SK-N-SH treated with all-trans-retinoic acid at 6 μM for 48 hours (cell line): ENCODE measurements around the gene PKN2.

Experiments
- ATAC-seq: fragments of 200-7000 bp; cut with Tn5 transposase; 3 replicates; pipeline ENCODE4 v1.9.1; 2020; ENCODE audit warnings: mild to moderate bottlenecking, moderate library complexity
- ARNTL ChIP-seq: fragments of 450-650 bp; formaldehyde crosslinking; IDR thresholded peaks from 2 replicates; pipeline ENCODE4 v1.5.0; 2020; ENCODE audit warnings: low read depth, mild to moderate bottlenecking, moderate library complexity, borderline replicate concordance
- BACH2 ChIP-seq: fragments of 250-450 bp; sonication (Bioruptor Pico); IDR thresholded peaks from 2 replicates; pipeline ENCODE4 v1.9.0; 2021; ENCODE audit warnings: mild to moderate bottlenecking, borderline replicate concordance
- CSDC2 ChIP-seq: fragments of 250-450 bp; sonication (Bioruptor Pico); IDR thresholded peaks from 2 replicates; pipeline ENCODE4 v1.5.0; 2020; ENCODE audit warnings: mild to moderate bottlenecking, moderate library complexity
- ESRRG ChIP-seq: fragments of 250-450 bp; sonication (Bioruptor Pico); IDR thresholded peaks from 2 replicates; pipeline ENCODE4 v1.6.1; 2021; ENCODE audit warnings: mild to moderate bottlenecking
- GLIS3 ChIP-seq: fragments of 250-450 bp; sonication (Bioruptor Pico); IDR thresholded peaks from 2 replicates; pipeline ENCODE4 v1.5.0; 2020; ENCODE audit warnings: mild to moderate bottlenecking, moderate library complexity
- ISL1 ChIP-seq: fragments of 250-450 bp; sonication (Bioruptor Pico); IDR thresholded peaks from 2 replicates; pipeline ENCODE4 v2.1.2; 2022; ENCODE audit warnings: mild to moderate bottlenecking, moderate library complexity
- OSR1 ChIP-seq: fragments of 250-450 bp; sonication (Bioruptor Pico); IDR thresholded peaks from 2 replicates; pipeline ENCODE4 v1.8.0; 2022; ENCODE audit warnings: moderate library complexity, mild to moderate bottlenecking, inconsistent platforms
- PPARA ChIP-seq: fragments of 250-450 bp; sonication (Bioruptor Pico); IDR thresholded peaks from 2 replicates; pipeline ENCODE4 v1.5.0; 2020; ENCODE audit warnings: mild to moderate bottlenecking, borderline replicate concordance
- RARB ChIP-seq: fragments of 250-450 bp; sonication (Bioruptor Pico); IDR thresholded peaks from 2 replicates; pipeline ENCODE4 v1.8.0; 2021; ENCODE audit warnings: mild to moderate bottlenecking, moderate library complexity
- TOX ChIP-seq: fragments of 250-450 bp; sonication (Bioruptor Pico); IDR thresholded peaks from 2 replicates; pipeline ENCODE4 v1.8.0; 2021; ENCODE audit warnings: mild to moderate bottlenecking, moderate library complexity, borderline replicate concordance
- ZFP3 ChIP-seq: fragments of 250-450 bp; sonication (Bioruptor Pico); IDR thresholded peaks from 2 replicates; pipeline ENCODE4 v1.5.0; 2020; ENCODE audit warnings: mild to moderate bottlenecking, moderate library complexity
- ZFP30 ChIP-seq: fragments of 450-650 bp; formaldehyde crosslinking; IDR thresholded peaks from 2 replicates; pipeline ENCODE4 v1.5.0; 2022; ENCODE audit warnings: mild to moderate bottlenecking, moderate library complexity
- ZNF565 ChIP-seq: fragments of 450-650 bp; formaldehyde crosslinking; conservative IDR thresholded peaks from 2 replicates; pipeline ENCODE4 v1.5.0; 2020; ENCODE audit warnings: low read depth, mild to moderate bottlenecking, moderate library complexity
- ZNF70 ChIP-seq: fragments of 450-650 bp; formaldehyde crosslinking; IDR thresholded peaks from 2 replicates; pipeline ENCODE4 v1.5.0; 2020; ENCODE audit warnings: mild to moderate bottlenecking, moderate library complexity
- ZNF8 ChIP-seq: fragments of 450-650 bp; formaldehyde crosslinking; IDR thresholded peaks from 2 replicates; pipeline ENCODE4 v1.5.0; 2020; ENCODE audit warnings: mild to moderate bottlenecking, moderate library complexity
- TF ChIP-seq, protein P1 (sequence below): fragments of 250-450 bp; sonication (Bioruptor Pico); IDR thresholded peaks from 2 replicates; pipeline ENCODE4 v1.5.1; 2020; ENCODE audit warnings: low read depth, mild to moderate bottlenecking, moderate library complexity
- TF ChIP-seq, protein P2 (sequence below): fragments of 250-450 bp; sonication (Bioruptor Pico); IDR thresholded peaks from 2 replicates; pipeline ENCODE4 v1.8.0; 2021; ENCODE audit warnings: low read depth, mild to moderate bottlenecking, moderate library complexity, borderline replicate concordance
- TF ChIP-seq, protein P3 (sequence below): fragments of 250-450 bp; sonication (Bioruptor Pico); IDR thresholded peaks from 2 replicates; pipeline ENCODE4 v1.5.0; 2020; ENCODE audit warnings: mild to moderate bottlenecking, moderate library complexity
- TF ChIP-seq, protein P4 (sequence below): fragments of 250-450 bp; sonication (Bioruptor Pico); IDR thresholded peaks from 2 replicates; pipeline ENCODE4 v1.5.1; 2021; ENCODE audit warnings: mild to moderate bottlenecking, moderate library complexity

Gene PKN2

DNA sequence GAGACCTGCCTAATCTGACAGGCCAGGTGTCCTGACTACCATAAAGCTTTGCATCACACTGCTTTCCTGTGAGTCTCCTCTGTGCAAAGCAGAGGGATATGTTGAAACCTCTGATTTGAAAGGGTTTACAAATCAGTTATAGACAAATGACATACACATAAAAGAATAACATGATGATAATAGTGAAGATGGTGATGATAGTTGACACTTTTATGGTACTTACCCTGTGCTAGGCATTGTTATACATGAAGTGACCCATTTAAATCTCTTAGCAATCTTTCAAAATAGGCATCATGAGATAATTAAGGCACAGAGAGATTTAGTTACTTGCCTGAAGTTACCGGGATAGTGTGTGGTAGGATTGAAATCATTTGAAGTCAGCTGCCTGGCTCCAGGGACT is 34.1 kb upstream of the PKN2 start:
- TF ChIP-seq, protein P1, sequence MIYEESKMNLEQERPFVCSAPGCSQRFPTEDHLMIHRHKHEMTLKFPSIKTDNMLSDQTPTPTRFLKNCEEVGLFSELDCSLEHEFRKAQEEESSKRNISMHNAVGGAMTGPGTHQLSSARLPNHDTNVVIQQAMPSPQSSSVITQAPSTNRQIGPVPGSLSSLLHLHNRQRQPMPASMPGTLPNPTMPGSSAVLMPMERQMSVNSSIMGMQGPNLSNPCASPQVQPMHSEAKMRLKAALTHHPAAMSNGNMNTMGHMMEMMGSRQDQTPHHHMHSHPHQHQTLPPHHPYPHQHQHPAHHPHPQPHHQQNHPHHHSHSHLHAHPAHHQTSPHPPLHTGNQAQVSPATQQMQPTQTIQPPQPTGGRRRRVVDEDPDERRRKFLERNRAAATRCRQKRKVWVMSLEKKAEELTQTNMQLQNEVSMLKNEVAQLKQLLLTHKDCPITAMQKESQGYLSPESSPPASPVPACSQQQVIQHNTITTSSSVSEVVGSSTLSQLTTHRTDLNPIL = no peak
- TF ChIP-seq TOX (CRISPR knock-in tag) (no peak), ZNF8 (CRISPR knock-in tag) (no peak), BACH2 (CRISPR knock-in tag) (no peak), PPARA (CRISPR knock-in tag) (no peak), ZNF70 (CRISPR knock-in tag) (no peak), GLIS3 (no peak), ZNF565 (CRISPR knock-in tag) (no peak), ZFP3 (CRISPR knock-in tag) (no peak)
- no peak for ATAC-seq

DNA sequence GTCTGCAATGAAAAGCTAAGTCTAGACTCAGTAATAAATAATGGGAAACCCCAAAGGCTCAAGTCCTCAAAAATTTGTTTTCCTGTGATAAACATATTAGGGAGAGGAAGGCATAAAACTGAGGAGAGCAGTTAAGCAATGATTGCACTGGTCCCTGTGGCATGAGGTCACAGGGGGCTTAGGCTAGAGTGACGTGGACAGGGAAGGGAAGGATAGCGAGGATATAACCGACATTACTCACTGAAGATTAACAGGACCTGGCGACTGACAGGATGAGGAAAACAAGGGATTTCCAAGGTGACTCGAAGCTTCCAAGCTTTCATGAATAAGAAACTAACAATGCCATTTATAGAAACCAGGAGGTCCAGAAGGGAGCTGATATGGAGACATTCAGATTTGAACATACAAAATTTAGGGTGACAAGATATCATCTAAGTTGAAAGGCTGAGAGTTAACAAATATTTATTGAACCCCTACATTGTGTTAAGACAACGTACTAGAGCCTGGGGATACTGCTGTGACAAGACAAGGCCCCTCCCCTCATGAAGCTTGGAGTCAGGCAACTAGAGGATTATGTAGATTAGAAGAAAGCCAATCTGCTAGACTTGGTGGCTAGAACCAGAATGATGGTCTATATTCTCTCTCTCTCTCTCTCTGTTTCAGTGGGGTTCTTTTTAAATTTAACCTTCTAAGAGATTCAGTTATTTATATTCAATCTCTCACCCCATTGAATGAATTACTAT is 33.2 kb upstream of the PKN2 start:
- no peak for TF ChIP-seq RARB (CRISPR knock-in tag)
- no peak for TF ChIP-seq ESRRG
- TF ChIP-seq ZFP30 (CRISPR knock-in tag) = no peak
- TF ChIP-seq ISL1 (CRISPR knock-in tag) = no peak
- TF ChIP-seq PPARA (CRISPR knock-in tag) = no peak
- no peak for TF ChIP-seq ZNF8 (CRISPR knock-in tag)
- no peak for TF ChIP-seq ZFP3 (CRISPR knock-in tag)
- no peak for TF ChIP-seq ZNF565 (CRISPR knock-in tag)
- TF ChIP-seq, protein P2, sequence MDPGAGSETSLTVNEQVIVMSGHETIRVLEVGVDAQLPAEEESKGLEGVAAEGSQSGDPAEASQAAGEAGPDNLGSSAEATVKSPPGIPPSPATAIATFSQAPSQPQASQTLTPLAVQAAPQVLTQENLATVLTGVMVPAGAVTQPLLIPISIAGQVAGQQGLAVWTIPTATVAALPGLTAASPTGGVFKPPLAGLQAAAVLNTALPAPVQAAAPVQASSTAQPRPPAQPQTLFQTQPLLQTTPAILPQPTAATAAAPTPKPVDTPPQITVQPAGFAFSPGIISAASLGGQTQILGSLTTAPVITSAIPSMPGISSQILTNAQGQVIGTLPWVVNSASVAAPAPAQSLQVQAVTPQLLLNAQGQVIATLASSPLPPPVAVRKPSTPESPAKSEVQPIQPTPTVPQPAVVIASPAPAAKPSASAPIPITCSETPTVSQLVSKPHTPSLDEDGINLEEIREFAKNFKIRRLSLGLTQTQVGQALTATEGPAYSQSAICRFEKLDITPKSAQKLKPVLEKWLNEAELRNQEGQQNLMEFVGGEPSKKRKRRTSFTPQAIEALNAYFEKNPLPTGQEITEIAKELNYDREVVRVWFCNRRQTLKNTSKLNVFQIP (CRISPR knock-in tag) = no peak
- TF ChIP-seq, protein P3, sequence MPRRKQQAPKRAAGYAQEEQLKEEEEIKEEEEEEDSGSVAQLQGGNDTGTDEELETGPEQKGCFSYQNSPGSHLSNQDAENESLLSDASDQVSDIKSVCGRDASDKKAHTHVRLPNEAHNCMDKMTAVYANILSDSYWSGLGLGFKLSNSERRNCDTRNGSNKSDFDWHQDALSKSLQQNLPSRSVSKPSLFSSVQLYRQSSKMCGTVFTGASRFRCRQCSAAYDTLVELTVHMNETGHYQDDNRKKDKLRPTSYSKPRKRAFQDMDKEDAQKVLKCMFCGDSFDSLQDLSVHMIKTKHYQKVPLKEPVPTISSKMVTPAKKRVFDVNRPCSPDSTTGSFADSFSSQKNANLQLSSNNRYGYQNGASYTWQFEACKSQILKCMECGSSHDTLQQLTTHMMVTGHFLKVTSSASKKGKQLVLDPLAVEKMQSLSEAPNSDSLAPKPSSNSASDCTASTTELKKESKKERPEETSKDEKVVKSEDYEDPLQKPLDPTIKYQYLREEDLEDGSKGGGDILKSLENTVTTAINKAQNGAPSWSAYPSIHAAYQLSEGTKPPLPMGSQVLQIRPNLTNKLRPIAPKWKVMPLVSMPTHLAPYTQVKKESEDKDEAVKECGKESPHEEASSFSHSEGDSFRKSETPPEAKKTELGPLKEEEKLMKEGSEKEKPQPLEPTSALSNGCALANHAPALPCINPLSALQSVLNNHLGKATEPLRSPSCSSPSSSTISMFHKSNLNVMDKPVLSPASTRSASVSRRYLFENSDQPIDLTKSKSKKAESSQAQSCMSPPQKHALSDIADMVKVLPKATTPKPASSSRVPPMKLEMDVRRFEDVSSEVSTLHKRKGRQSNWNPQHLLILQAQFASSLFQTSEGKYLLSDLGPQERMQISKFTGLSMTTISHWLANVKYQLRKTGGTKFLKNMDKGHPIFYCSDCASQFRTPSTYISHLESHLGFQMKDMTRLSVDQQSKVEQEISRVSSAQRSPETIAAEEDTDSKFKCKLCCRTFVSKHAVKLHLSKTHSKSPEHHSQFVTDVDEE (CRISPR knock-in tag) = no peak
- no peak for TF ChIP-seq OSR1 (CRISPR knock-in tag)
- TF ChIP-seq, protein P1 = no peak
- TF ChIP-seq CSDC2 = no peak
- no peak for TF ChIP-seq TOX (CRISPR knock-in tag)
- no peak for TF ChIP-seq ARNTL (CRISPR knock-in tag)
- ATAC-seq = no peak

DNA sequence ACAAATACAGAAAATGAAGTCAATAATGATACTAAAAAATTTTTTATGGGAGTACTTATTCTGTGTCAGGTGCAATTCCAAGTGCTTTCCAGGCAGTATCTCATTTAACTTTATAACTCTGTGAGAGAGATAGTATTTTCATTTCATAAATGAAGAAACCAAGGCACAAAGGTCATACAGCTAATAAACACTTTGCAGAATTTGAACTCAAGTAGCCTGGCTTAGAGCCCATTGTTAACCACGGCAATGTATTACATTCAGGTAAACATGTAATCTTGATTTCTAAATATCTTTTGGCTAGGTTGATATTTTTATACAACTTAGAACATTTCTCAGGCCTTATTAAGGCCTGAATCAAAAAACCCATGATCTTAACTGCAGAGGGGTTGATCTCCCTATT is 28.9 kb upstream of the PKN2 start:
- TF ChIP-seq, protein P4, sequence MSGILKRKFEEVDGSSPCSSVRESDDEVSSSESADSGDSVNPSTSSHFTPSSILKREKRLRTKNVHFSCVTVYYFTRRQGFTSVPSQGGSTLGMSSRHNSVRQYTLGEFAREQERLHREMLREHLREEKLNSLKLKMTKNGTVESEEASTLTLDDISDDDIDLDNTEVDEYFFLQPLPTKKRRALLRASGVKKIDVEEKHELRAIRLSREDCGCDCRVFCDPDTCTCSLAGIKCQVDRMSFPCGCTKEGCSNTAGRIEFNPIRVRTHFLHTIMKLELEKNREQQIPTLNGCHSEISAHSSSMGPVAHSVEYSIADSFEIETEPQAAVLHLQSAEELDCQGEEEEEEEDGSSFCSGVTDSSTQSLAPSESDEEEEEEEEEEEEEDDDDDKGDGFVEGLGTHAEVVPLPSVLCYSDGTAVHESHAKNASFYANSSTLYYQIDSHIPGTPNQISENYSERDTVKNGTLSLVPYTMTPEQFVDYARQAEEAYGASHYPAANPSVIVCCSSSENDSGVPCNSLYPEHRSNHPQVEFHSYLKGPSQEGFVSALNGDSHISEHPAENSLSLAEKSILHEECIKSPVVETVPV (CRISPR knock-in tag) = no peak
- TF ChIP-seq ISL1 (CRISPR knock-in tag) = no peak
- TF ChIP-seq, protein P2 (CRISPR knock-in tag) = no peak
- no peak for TF ChIP-seq ZNF565 (CRISPR knock-in tag)
- TF ChIP-seq, all 23 proteins: peak for 0
- no peak for ATAC-seq
